Occipital lobe (tissue), 3 donors: ENCODE results near the gene DCP1A. TPM values are rescaled to one million over a fixed set of nuclear protein-coding genes. Genes with fewer than 3 reads are reported as not detected.

ENCODE experiments used
- DNase-seq: peaks from one replicate; lab custom pipeline; 2025; lab: John Stamatoyannopoulos, UW
- small RNA-seq: library from RNA; depleted of rRNA; stranded (forward); fragments of <200 nt; gene quantifications from one replicate; pipeline ENCODE3, GENCODE V24; 2014
- total RNA-seq: library from RNA; depleted of rRNA; stranded (reverse); fragments of >200 nt; gene quantifications from one replicate; pipeline ENCODE4 v1.2.3, GENCODE V29; 2014

DCP1A gene
- total RNA-seq, 1 donor from 2014 or later, result 12.9 TPM

GRCh38 chr3:53247619-53248018 lies 99.7 kb downstream of the DCP1A start:
- no peak for DNase-seq

GRCh38 chr3:53244271-53244670 lies 103.1 kb downstream of the DCP1A start:
- DNase-seq, result no peak

GRCh38 chr3:53243785-53244184 lies 103.6 kb downstream of the DCP1A start:
- no peak for DNase-seq

GRCh38 chr3:53243165-53243564 lies 104.2 kb downstream of the DCP1A start:
- no peak for DNase-seq

- DNase-seq, result no peak
These were observed 104.7 kb downstream of the DCP1A start for GRCh38 chr3:53242642-53243041.

GRCh38 chr3:53242155-53242554 lies 105.2 kb downstream of the DCP1A start:
- no peak for DNase-seq

GRCh38 chr3:53240989-53241972 lies 106.1 kb downstream of the DCP1A start:
- DNase-seq, result no peak

GRCh38 chr3:53239800-53240199 lies 107.5 kb downstream of the DCP1A start:
- DNase-seq, result no peak

GRCh38 chr3:53238886-53239285 lies 108.5 kb downstream of the DCP1A start:
- no peak for DNase-seq

- DNase-seq, result no peak
These were observed 109.1 kb downstream of the DCP1A start for GRCh38 chr3:53238051-53238850.

- DNase-seq, result peak; percentile 28
These were observed 111.1 kb downstream of the DCP1A start for GRCh38 chr3:53236112-53236841.

- no peak for DNase-seq
These were observed 111.8 kb downstream of the DCP1A start for GRCh38 chr3:53235545-53235944.

- no peak for DNase-seq
These were observed 112.5 kb downstream of the DCP1A start for GRCh38 chr3:53234841-53235232.

- no peak for DNase-seq
These were observed 113.1 kb downstream of the DCP1A start for GRCh38 chr3:53234130-53234840.

Small RNA genes lying within 50 kb of the gene (small RNA-seq; reads per million reads assigned to genes)
- gene RF00019 (not detected), gene RF00212 (not detected), gene RF00568 (not detected)

Other genes starting within 250 kb of the DCP1A start
- 8.6 TPM for gene RFT1, start 217.1 kb downstream of the DCP1A start, total RNA-seq
- 0.94 TPM for gene PRKCD, start 186.3 kb downstream of the DCP1A start, total RNA-seq
- gene TKT, start 91.5 kb downstream of the DCP1A start, total RNA-seq, result 157 TPM
- gene CACNA1D, start 147.1 kb upstream of the DCP1A start, total RNA-seq, result 14.0 TPM